ENCODE results near the gene SERPINA6. TPM values are rescaled to one million over a fixed set of nuclear protein-coding genes. Genes with fewer than 3 reads are reported as not detected.
"Not testable (repeated sequence)": the region's sequence is repeated elsewhere in the genome, so short reads cannot be mapped to it uniquely, and the experiment has no call there.

The SERPINA6 gene, protein sequence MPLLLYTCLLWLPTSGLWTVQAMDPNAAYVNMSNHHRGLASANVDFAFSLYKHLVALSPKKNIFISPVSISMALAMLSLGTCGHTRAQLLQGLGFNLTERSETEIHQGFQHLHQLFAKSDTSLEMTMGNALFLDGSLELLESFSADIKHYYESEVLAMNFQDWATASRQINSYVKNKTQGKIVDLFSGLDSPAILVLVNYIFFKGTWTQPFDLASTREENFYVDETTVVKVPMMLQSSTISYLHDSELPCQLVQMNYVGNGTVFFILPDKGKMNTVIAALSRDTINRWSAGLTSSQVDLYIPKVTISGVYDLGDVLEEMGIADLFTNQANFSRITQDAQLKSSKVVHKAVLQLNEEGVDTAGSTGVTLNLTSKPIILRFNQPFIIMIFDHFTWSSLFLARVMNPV
- 100 to 1,000 TPM; 185 to 407 (median 236) TPM for total RNA-seq
- long read RNA-seq, transcript SERPINA6-201 (5 exons, 1,534 nt), result major isoform, 340 of 373 reads
- long read RNA-seq, partial matches to known transcripts, result 26 of 373 reads
- long read RNA-seq, other reads (novel, unspliced or antisense), result 7 of 373 reads

GRCh38 chr14:94322648-94323570 is at the start of gene SERPINA6:
Gene SERPINA6, minus strand, starts transcription at chr14:94323336. Its CDS starts 8,688 bp downstream, at chr14:94314648.
- 19% methylated on average over 8 of the region's 15 CpGs for WGBS (ENCODE audit: insufficient coverage, low coverage, low lambda C conversion rate, missing lambda C conversion rate)
- TF ChIP-seq CTCF (IDR thresholded peaks at IDR 0.05), result no peak
- peak; percentile 65 for TF ChIP-seq POLR2A (IDR thresholded peaks at IDR 0.05)
- DNase-seq (peak; percentile 72 to 88 (median 85)), ATAC-seq (peak; percentile 70 to 83 (median 76))
- no peaks in the 10 kb centered on the region for H3K27me3 ChIP-seq
- peak within 1 kb of the TSS; percentile 89 to 96 (median 94) for H3K27ac ChIP-seq
- H3K4me1 ChIP-seq, result peaks cover 0 to 30% (median 14%) of the 10 kb centered on the region in 4 donors
- H3K36me3 ChIP-seq, result no peaks in the 10 kb centered on the region
- peak within 1 kb of the TSS; percentile 43 to 75 (median 75) for H3K4me3 ChIP-seq
- intact Hi-C loops (cut with DNase I), result no loop called here
- H3K9me3 ChIP-seq, result no peaks in the 10 kb centered on the region

- no peaks in the 10 kb centered on the region for H3K9me3 ChIP-seq
- H3K4me3 ChIP-seq, result no peak overlapping the region
- no peak overlapping the region for H3K27ac ChIP-seq
- H3K4me1 ChIP-seq, result no peaks in the 10 kb centered on the region
- WGBS (ENCODE audit: insufficient coverage, low coverage, low lambda C conversion rate, missing lambda C conversion rate), result 59% methylated on average over 5 of the region's 13 CpGs
- H3K27me3 ChIP-seq, result no peaks in the 10 kb centered on the region
- no peak for TF ChIP-seq POLR2A (IDR thresholded peaks at IDR 0.05)
- TF ChIP-seq CTCF (IDR thresholded peaks at IDR 0.05), result peak in 2 of 4 donors; percentile 6 to 22
- no peaks in the 10 kb centered on the region for H3K36me3 ChIP-seq
- no peak for ATAC-seq
- DNase-seq, result peak in 1 of 3 donors; percentile 23
- intact Hi-C loops (cut with DNase I), result loop anchor here in 1 of 2 donors (10.0 kb wide), 1 partner anchor 77 kb away; the partner anchor contains the start of gene SERPINA10
These were observed 49.0 kb upstream of the SERPINA6 start for GRCh38 chr14:94372021-94372605.

DNA sequence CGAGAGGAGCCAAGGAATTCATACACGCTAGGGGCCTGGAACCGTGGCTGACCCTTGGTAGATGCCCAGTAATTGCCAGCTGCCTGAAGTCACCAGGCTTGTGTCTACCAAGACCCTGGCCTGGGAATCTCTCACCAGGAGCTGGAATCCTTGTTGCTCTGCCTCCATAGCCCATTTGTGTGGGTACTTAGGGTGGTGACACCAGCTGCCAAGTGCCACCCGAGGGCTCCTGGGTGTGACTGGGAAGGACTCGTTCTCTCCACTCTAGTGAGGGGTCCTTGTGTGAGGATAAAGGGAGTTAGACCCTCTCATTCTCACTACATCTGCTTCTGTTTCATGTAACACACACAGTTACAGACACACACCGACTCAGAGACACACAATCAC is 47.4 kb upstream of the SERPINA6 start:
- Histone ChIP-seq H3K36me3 (no peaks in the 10 kb centered on the region), H3K4me3 (no peak overlapping the region), H3K9me3 (no peaks in the 10 kb centered on the region), H3K27ac (no peak overlapping the region), H3K4me1 (no peaks in the 10 kb centered on the region), H3K27me3 (no peaks in the 10 kb centered on the region)
- no CpG with 5 or more reads among the region's 6 CpGs for WGBS (ENCODE audit: insufficient coverage, low coverage, low lambda C conversion rate, missing lambda C conversion rate)
- peak in 1 of 3 donors; percentile 33 for DNase-seq
- intact Hi-C loops (cut with DNase I), result loop anchor here in 1 of 2 donors (10.0 kb wide), 1 partner anchor 76 kb away; the partner anchor contains the start of gene SERPINA10
- no peak for ATAC-seq
- no peak for TF ChIP-seq POLR2A (IDR thresholded peaks at IDR 0.05)
- no peak for TF ChIP-seq CTCF (IDR thresholded peaks at IDR 0.05)

DNA sequence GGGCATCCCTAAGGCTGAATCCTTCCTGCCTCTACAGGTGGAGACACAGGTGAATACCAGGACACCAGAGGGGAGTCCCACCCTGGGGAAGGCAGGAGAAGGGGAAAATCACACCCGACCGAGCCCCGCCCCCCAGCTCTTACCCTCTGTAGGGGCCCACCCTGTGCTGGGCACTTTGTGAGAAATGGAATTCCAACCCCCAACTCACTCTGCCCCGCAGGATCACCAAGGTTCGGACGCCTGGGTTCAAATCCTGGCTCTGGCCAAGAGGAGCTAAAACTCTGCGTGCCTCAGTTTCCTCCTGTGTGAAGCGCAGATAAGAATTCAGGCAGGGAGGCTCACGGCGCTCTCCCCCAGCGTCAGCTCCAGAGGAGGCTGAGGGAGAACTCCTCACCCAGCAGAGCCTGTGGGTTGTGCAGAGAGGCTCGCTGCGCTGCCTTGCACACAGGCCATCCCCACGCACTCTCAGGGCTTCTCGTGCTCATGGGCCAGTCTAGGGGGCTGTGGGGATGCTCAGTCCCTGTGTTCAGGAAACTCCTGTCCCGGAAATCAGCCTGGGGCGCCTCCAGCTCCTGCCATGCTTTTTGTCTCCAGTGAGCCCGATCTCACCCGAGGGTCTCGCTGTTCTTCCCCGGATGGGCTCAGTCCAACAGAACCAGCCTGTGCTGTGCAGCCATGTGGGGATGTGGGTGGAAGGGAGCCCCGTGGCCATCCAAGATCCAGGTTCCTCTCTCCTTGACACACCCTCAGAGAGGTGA is 46.8 kb upstream of the SERPINA6 start:
- WGBS (ENCODE audit: insufficient coverage, low coverage, low lambda C conversion rate, missing lambda C conversion rate), result no CpG with 5 or more reads among the region's 22 CpGs

More for the DNA sequence above, 46.8 kb upstream of the SERPINA6 start:
- not testable (repeated sequence) for H3K36me3 ChIP-seq, H3K9me3 ChIP-seq, H3K27me3 ChIP-seq, ATAC-seq, H3K4me3 ChIP-seq, H3K4me1 ChIP-seq, H3K27ac ChIP-seq
- intact Hi-C loops (cut with DNase I), result loop anchor here in 1 of 2 donors (10.0 kb wide), 1 partner anchor 75 kb away; the partner anchor contains the start of gene SERPINA10
- DNase-seq, result peak in 1 of 3 donors; percentile 40
